CD4-positive, CD25-positive, alpha-beta regulatory T cell (primary cell): ENCODE measurements around the gene C1orf21. TPM values are rescaled to one million over a fixed set of nuclear protein-coding genes. Genes with fewer than 3 reads are reported as not detected.

Experiments used
- ATAC-seq, 2 donors: fragments of 150-1000 bp; cut with Tn5 transposase; one replicate each; pipeline ENCODE4 v1.10.0; 2021; ENCODE audit warnings: low read depth in 2 of 2, moderate number of reproducible peaks in 2 of 2, moderate library complexity in 1 of 2
- DNase-seq, 3 donors: peaks; one replicate each; pipeline versions ENCODE4 v3.0.0 to v3.0.0-alpha.2; 2012 to 2022; ENCODE audit warnings: mixed read lengths in 1 of 3
- H3K27ac ChIP-seq: one replicate; pipeline ENCODE4 v1.7.0; 2013; ENCODE audit warnings: mild to moderate bottlenecking, low read length; ENCODE audit not compliant: insufficient read depth, poor library complexity, severe bottlenecking
- H3K27me3 ChIP-seq: one replicate; pipeline ENCODE4 v1.7.0; 2013; ENCODE audit warnings: low read length; ENCODE audit not compliant: control insufficient read depth, insufficient read depth
- H3K36me3 ChIP-seq: one replicate; pipeline ENCODE4 v1.7.0; 2013; ENCODE audit warnings: mild to moderate bottlenecking, low read length, moderate library complexity; ENCODE audit not compliant: control insufficient read depth, insufficient read depth
- H3K4me1 ChIP-seq: 2 replicates; pipeline ENCODE4 v1.7.0; 2013; ENCODE audit warnings: mild to moderate bottlenecking, low read length; ENCODE audit not compliant: insufficient read depth, control insufficient read depth, poor library complexity, severe bottlenecking
- H3K4me3 ChIP-seq: one replicate; pipeline ENCODE4 v1.7.0; 2013; ENCODE audit warnings: low read depth, mild to moderate bottlenecking, low read length, moderate library complexity
- H3K9me3 ChIP-seq, 2 experiments: 1 replicate in 1 of 2; 2 replicates in 1 of 2; pipeline ENCODE4 v1.7.0; 2013; ENCODE audit warnings: low read length in 2 of 2, mild to moderate bottlenecking in 1 of 2, moderate library complexity in 1 of 2; ENCODE audit not compliant: control insufficient read depth in 2 of 2
- H3K27ac Mint-ChIP-seq, 3 donors: one replicate each; pipeline ENCODE4 v1.8.0; 2020 to 2022; ENCODE audit warnings: mild to moderate bottlenecking in 3 of 3, mixed read lengths in 3 of 3, moderate library complexity in 2 of 3
- H3K27me3 Mint-ChIP-seq: one replicate; pipeline ENCODE4 v1.8.0; 2022; ENCODE audit warnings: mild to moderate bottlenecking, mixed read lengths
- H3K36me3 Mint-ChIP-seq: one replicate; pipeline ENCODE4 v1.8.0; 2020; ENCODE audit warnings: mixed read lengths
- H3K4me1 Mint-ChIP-seq, 4 donors: one replicate each; pipeline ENCODE4 v1.8.0; 2020 to 2022; ENCODE audit warnings: mixed read lengths in 4 of 4, mild to moderate bottlenecking in 1 of 4
- H3K4me3 Mint-ChIP-seq, 4 donors: one replicate each; pipeline ENCODE4 v1.8.0; 2020 to 2022; ENCODE audit warnings: mild to moderate bottlenecking in 4 of 4, mixed read lengths in 4 of 4, moderate library complexity in 3 of 4
- H3K9me3 Mint-ChIP-seq, 7 donors: one replicate each; pipeline ENCODE4 v1.8.0; 2020 to 2022; ENCODE audit warnings: mixed read lengths in 7 of 7, mild to moderate bottlenecking in 3 of 7, moderate library complexity in 2 of 7
- polyA plus RNA-seq, 4 donors: library from polyadenylated mRNA; unstranded; fragments of 300-500 nt; fragmentation: Illumina TruSeq; gene quantifications; one replicate each; pipeline ENCODE4 v1.2.3, GENCODE V29; 2021
- total RNA-seq: library from RNA; stranded (reverse); gene quantifications from one replicate; pipeline ENCODE4 v1.2.3, GENCODE V29; 2022

The C1orf21 gene
- total and polyA plus RNA-seq, 5 donors from 2014 or later, result 0.05 to 0.59 TPM; not detected in 3

- ATAC-seq (no peak), DNase-seq (no peak)
- Histone ChIP-seq H3K4me3 (no peak overlapping the region), H3K4me1 (no peaks in the 10 kb centered on the region), H3K9me3 (no peaks in the 10 kb centered on the region), H3K36me3 (no peaks in the 10 kb centered on the region), H3K27ac (no peak overlapping the region), H3K27me3 (peaks cover 5% of the 10 kb centered on the region)
- H3K9me3 Mint-ChIP-seq, result no peaks in the 10 kb centered on the region
- H3K27ac Mint-ChIP-seq, result no peak overlapping the region
- H3K4me1 Mint-ChIP-seq, result no peaks in the 10 kb centered on the region
- H3K4me3 Mint-ChIP-seq, result no peak overlapping the region
- H3K27me3 Mint-ChIP-seq, result peaks cover 30% of the 10 kb centered on the region
- H3K36me3 Mint-ChIP-seq, result no peaks in the 10 kb centered on the region
These were observed 118.1 kb downstream of the C1orf21 start for GRCh38 chr1:184504955-184505338.

GRCh38 chr1:184506481-184506880, 119.7 kb downstream of the C1orf21 start:
- Mint-ChIP-seq H3K27me3 (peaks cover 30% of the 10 kb centered on the region), H3K36me3 (no peaks in the 10 kb centered on the region), H3K9me3 (no peaks in the 10 kb centered on the region), H3K4me3 (no peak overlapping the region), H3K27ac (no peak overlapping the region), H3K4me1 (no peaks in the 10 kb centered on the region)
- no peaks in the 10 kb centered on the region for H3K4me1 ChIP-seq
- DNase-seq (no peak), ATAC-seq (no peak)
- H3K27me3 ChIP-seq, result peaks cover 5% of the 10 kb centered on the region
- no peak overlapping the region for H3K27ac ChIP-seq
- no peaks in the 10 kb centered on the region for H3K9me3 ChIP-seq
- H3K4me3 ChIP-seq, result no peak overlapping the region
- H3K36me3 ChIP-seq, result no peaks in the 10 kb centered on the region

GRCh38 chr1:184507165-184507564, 120.3 kb downstream of the C1orf21 start:
- peaks cover 5% of the 10 kb centered on the region for H3K27me3 ChIP-seq
- H3K27me3 Mint-ChIP-seq, result peaks cover 30% of the 10 kb centered on the region
- no peaks in the 10 kb centered on the region for H3K9me3 Mint-ChIP-seq
- no peak overlapping the region for H3K27ac ChIP-seq
- no peaks in the 10 kb centered on the region for H3K4me1 ChIP-seq
- no peaks in the 10 kb centered on the region for H3K9me3 ChIP-seq
- no peaks in the 10 kb centered on the region for H3K36me3 Mint-ChIP-seq
- no peaks in the 10 kb centered on the region for H3K4me1 Mint-ChIP-seq
- DNase-seq (no peak), ATAC-seq (no peak)
- no peaks in the 10 kb centered on the region for H3K36me3 ChIP-seq
- no peak overlapping the region for H3K4me3 ChIP-seq
- H3K27ac Mint-ChIP-seq, result no peak overlapping the region
- no peak overlapping the region for H3K4me3 Mint-ChIP-seq

GRCh38 chr1:184507604-184508280, 120.9 kb downstream of the C1orf21 start:
- H3K27me3 Mint-ChIP-seq, result peaks cover 30% of the 10 kb centered on the region
- peaks cover 5% of the 10 kb centered on the region for H3K27me3 ChIP-seq

GRCh38 chr1:184509105-184509504, 122.3 kb downstream of the C1orf21 start:
- H3K4me3 Mint-ChIP-seq, result no peak overlapping the region

More at GRCh38 chr1:184507604-184508280, 120.9 kb downstream of the C1orf21 start:
- Mint-ChIP-seq H3K36me3 (no peaks in the 10 kb centered on the region), H3K4me3 (no peak overlapping the region), H3K27ac (no peak overlapping the region), H3K4me1 (no peaks in the 10 kb centered on the region), H3K9me3 (no peaks in the 10 kb centered on the region)
- no peak for DNase-seq
- no peaks in the 10 kb centered on the region for H3K4me1 ChIP-seq
- H3K36me3 ChIP-seq, result no peaks in the 10 kb centered on the region
- ATAC-seq, result no peak
- no peak overlapping the region for H3K4me3 ChIP-seq
- H3K9me3 ChIP-seq, result no peaks in the 10 kb centered on the region
- H3K27ac ChIP-seq, result no peak overlapping the region

GRCh38 chr1:184510110-184510509, 123.3 kb downstream of the C1orf21 start:
- no peak overlapping the region for H3K4me3 Mint-ChIP-seq
- ATAC-seq (no peak), DNase-seq (no peak)
- no peaks in the 10 kb centered on the region for H3K36me3 ChIP-seq
- peaks cover 19% of the 10 kb centered on the region for H3K27me3 Mint-ChIP-seq
- no peaks in the 10 kb centered on the region for H3K36me3 Mint-ChIP-seq
- peak overlapping the region in 1 of 3 donors; percentile 43 for H3K27ac Mint-ChIP-seq
- no peaks in the 10 kb centered on the region for H3K9me3 Mint-ChIP-seq
- H3K4me1 ChIP-seq, result no peaks in the 10 kb centered on the region
- no peak overlapping the region for H3K4me3 ChIP-seq
- no peaks in the 10 kb centered on the region for H3K9me3 ChIP-seq
- H3K27me3 ChIP-seq, result peaks cover 7% of the 10 kb centered on the region
- no peak overlapping the region for H3K27ac ChIP-seq
- H3K4me1 Mint-ChIP-seq, result no peaks in the 10 kb centered on the region

More at GRCh38 chr1:184509105-184509504, 122.3 kb downstream of the C1orf21 start:
- H3K27me3 ChIP-seq, result peaks cover 7% of the 10 kb centered on the region
- Mint-ChIP-seq H3K36me3 (no peaks in the 10 kb centered on the region), H3K9me3 (no peaks in the 10 kb centered on the region), H3K4me1 (no peaks in the 10 kb centered on the region), H3K27me3 (peaks cover 24% of the 10 kb centered on the region), H3K27ac (no peak overlapping the region)
- H3K9me3 ChIP-seq, result no peaks in the 10 kb centered on the region
- no peak for ATAC-seq
- no peak for DNase-seq
- H3K4me3 ChIP-seq, result no peak overlapping the region
- H3K27ac ChIP-seq, result no peak overlapping the region
- H3K4me1 ChIP-seq, result no peaks in the 10 kb centered on the region
- no peaks in the 10 kb centered on the region for H3K36me3 ChIP-seq

- no peak for DNase-seq
- Histone ChIP-seq H3K4me3 (no peak overlapping the region), H3K27ac (no peak overlapping the region), H3K27me3 (peaks cover 9% of the 10 kb centered on the region), H3K4me1 (no peaks in the 10 kb centered on the region), H3K9me3 (no peaks in the 10 kb centered on the region), H3K36me3 (no peaks in the 10 kb centered on the region)
- Mint-ChIP-seq H3K36me3 (no peaks in the 10 kb centered on the region), H3K27me3 (peaks cover 22% of the 10 kb centered on the region), H3K27ac (no peak overlapping the region), H3K4me3 (no peak overlapping the region), H3K9me3 (no peaks in the 10 kb centered on the region), H3K4me1 (peaks cover 0 to 2% (median 0%) of the 10 kb centered on the region in 4 donors)
- ATAC-seq, result no peak
These were observed 125.9 kb downstream of the C1orf21 start for GRCh38 chr1:184512724-184513123.

- no peaks in the 10 kb centered on the region for H3K36me3 ChIP-seq
- Mint-ChIP-seq H3K4me3 (no peak overlapping the region), H3K27me3 (peaks cover 24% of the 10 kb centered on the region), H3K36me3 (no peaks in the 10 kb centered on the region), H3K4me1 (peaks cover 0 to 2% (median 0%) of the 10 kb centered on the region in 4 donors), H3K27ac (no peak overlapping the region), H3K9me3 (no peaks in the 10 kb centered on the region)
- no peaks in the 10 kb centered on the region for H3K9me3 ChIP-seq
- H3K4me3 ChIP-seq, result no peak overlapping the region
- no peak for DNase-seq
- no peak for ATAC-seq
- H3K27me3 ChIP-seq, result peaks cover 11% of the 10 kb centered on the region
- H3K27ac ChIP-seq, result no peak overlapping the region
- no peaks in the 10 kb centered on the region for H3K4me1 ChIP-seq
These were observed 126.6 kb downstream of the C1orf21 start for GRCh38 chr1:184513421-184513820.
